NCI-H510A (cell line): Measurements from ENCODE around the gene JMJD1C.

Experiments used
- DNase-seq: peaks from one replicate; lab custom pipeline; 2025; lab: John Stamatoyannopoulos, UW

Gene JMJD1C

GRCh38 chr10:63133056-63133820 lies 332.5 kb downstream of the JMJD1C start, which contains the start of gene NRBF2:
TSS of gene NRBF2 (plus strand) at chr10:63133328. CDS start at chr10:63133471, 143 bp downstream.
- DNase-seq = peak; percentile 85

GRCh38 chr10:63132651-63133055 lies 333.1 kb downstream of the JMJD1C start:
- DNase-seq = no peak

DNA sequence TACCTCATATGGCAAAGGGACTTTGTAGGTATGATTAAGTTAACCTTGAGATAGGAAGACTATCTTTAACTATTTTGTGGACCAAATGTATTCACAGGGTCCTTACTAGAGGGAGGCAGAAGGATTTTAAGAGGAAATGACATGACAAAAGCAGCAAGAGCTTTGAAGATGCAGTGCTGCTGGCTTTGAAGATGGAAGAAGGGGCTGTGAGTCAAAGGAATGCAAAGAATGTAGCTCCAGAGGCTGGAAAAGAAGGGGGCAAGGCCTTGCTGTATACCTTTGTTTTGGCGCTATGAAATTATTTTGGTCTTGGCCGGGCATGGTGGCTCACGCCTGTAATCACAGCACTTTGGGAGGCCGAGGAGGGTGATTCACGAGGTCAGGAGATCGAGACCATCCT lies 335.9 kb downstream of the JMJD1C start:
- DNase-seq = no peak

DNA sequence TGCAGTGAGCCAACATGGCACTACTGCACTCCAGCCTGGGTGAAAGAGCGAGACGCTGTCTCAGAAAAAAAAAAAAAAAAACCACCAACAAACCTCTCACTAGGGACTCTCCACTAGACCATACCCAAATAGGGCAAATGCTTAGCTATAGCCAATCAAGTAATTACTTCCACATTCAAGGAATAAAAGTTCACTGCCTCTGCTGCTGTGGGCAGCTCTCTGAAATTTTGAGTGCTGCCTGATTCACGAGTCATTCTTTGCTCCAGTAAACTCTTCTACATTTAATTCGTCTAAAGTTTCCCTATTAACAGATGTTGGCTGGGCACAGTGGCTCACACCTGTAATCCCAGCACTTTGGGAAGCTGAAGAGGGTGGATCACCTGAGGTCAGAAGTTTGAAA lies 337.3 kb downstream of the JMJD1C start:
- no peak for DNase-seq

- no peak for DNase-seq
These were observed 340.3 kb downstream of the JMJD1C start for GRCh38 chr10:63125459-63125858.

- DNase-seq = no peak
These were observed 341.9 kb downstream of the JMJD1C start for GRCh38 chr10:63123727-63124362.

GRCh38 chr10:63120554-63120953 lies 345.2 kb downstream of the JMJD1C start:
- no peak for DNase-seq

DNA sequence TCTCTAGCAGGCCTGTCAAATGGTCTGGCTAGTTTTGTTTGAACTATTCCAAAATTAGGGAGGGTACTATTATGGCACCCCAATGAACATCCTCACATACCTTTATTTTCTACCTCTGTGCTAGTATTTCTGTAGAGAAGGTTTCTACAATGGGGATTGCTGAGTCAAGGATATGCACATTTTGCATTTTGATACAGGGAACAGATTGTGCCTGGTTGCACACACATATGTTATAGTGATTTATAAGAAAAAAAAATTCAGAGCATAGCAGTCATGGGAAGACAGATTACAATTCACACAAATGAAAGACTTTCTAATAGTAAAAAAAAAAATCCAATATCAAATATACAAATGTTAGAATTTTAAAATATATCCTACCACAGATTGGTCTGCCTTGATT lies 346.7 kb downstream of the JMJD1C start:
- no peak for DNase-seq
